Superior temporal gyrus (tissue), 1 donor: Measurements from ENCODE around the gene SNRPN.
A peak's percentile ranks its signal among the peaks of the same experiment; 100 is the strongest.
"Not testable (repeated sequence)": the region's sequence is repeated elsewhere in the genome, so short reads cannot be mapped to it uniquely, and the experiment has no call there.

Experiments
- DNase-seq: peaks from one replicate; pipeline ENCODE4 v3.0.0-alpha.2; 2016; ENCODE audit errors: extremely low spot score

The SNRPN gene

DNA sequence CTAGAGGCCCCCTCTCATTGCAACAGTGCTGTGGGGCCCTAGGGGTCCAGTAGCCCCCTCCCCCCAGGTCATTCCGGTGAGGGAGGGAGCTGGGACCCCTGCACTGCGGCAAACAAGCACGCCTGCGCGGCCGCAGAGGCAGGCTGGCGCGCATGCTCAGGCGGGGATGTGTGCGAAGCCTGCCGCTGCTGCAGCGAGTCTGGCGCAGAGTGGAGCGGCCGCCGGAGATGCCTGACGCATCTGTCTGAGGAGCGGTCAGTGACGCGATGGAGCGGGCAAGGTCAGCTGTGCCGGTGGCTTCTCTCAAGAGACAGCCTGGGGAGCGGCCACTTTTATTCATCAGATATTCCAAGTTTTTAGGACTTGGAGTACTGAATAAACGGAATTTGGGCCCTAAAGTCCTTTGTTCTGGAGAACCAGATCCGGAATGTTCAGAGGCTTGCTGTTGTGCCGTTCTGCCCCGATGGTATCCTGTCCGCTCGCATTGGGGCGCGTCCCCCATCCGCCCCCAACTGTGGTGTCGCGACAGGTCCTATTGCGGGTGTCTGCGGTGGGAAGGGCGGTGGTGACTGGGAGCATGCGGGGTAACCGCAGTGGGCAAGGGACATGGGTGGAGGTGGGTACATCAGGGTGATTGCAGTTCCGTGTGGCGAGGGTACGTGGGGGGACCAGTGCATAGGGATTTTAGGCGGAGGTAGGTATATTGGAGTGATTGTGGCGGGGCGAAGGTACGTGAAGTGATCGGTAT lies at the start of gene SNRPN, which contains the start of gene SNURF:
Gene SNRPN (plus strand): TSS at position 205 of the 748 bp plus-strand sequence. CDS start 19,467 bp downstream, outside the sequence.
Gene SNURF (plus strand): TSS at position 205 of the 748 bp plus-strand sequence. CDS start 62 bp downstream, at position 267.
- DNase-seq: peak; percentile 64

- DNase-seq: no peak
Observed at GRCh38 chr15:24916305-24917009, 38.3 kb upstream of the SNRPN start.

- no peak for DNase-seq
Observed at GRCh38 chr15:24917431-24917830, 37.4 kb upstream of the SNRPN start.

- DNase-seq: no peak
Observed at GRCh38 chr15:24919446-24919845, 35.3 kb upstream of the SNRPN start.

- not testable (repeated sequence) for DNase-seq
Observed at GRCh38 chr15:24922781-24923180, 32.0 kb upstream of the SNRPN start.

DNA sequence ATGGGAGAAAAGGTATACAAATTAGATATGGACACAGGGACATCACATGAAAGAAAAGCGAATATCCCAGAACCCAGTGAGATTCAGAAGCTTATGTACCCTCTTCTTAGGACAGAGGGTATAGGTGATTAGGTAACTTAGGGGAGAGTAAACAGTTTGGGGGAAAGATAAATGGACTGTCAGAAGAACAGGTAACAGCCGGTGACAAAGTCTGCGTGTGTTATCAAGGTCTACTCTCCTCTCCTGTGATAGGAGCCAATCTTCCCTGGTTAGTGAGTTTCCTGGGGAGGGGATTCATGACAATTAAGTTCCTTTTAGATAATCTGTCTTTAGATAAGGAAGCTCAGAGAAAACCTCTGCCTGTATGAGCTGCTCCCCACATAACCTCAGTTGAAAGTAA lies 30.6 kb upstream of the SNRPN start:
- DNase-seq: no peak

DNA sequence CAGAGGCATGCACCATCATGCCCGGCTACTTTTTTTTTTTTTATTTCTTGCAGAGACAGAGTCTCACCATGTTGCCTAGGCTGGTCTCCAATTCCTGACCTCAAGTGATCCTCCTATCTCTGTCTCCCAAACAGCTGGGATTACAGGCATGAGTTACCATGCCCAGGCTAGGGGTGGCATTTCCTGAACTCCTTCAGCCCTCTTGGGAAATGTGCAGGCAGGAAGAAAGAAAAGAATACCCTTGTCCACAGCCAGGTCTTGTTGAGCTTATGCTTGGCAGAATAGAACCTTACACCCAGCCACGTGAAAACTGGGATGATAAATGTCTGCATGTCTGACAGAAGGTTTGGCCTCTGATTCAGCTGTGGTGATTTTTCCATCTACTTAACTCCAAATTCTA lies 30.2 kb upstream of the SNRPN start:
- DNase-seq: no peak

DNA sequence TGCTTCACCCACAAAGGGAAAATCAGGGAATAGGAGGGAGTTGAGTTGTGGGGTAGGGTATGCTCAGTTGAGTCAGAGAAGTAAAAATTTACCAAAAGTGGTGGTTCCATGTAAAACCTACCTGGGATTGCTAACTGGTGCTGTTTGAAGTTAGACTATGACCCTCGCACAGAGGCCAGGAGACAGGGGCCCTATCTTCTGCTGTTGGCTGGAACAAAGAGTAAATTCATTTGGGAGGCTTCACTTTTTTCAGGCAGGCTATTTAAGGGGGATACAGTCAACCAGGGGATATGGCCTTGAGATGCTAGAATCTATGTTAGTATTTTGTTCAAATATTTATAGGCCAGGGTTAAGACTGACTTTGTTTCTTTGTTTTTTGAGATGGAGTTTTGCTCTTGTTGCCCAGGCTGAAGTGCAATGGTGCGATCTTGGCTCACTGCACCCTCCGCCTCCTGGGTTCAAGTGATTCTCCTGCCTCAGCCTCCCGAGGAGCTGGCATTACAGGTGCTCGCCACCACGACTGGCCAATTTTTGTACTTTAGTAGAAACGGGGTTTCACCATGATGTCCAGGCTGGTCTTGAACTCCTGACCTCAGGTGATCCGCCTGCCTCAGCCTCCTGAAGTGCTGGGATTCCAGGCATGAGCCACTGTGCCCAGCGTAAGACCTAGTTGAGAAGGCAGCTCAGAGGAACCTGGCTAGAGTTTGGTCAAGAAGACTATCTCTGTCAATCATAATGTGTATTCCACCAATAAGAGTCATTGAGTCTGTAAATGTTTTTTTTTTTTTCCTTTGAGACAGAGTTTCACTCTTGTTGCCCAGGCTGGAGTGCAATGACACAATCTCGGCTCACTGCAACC lies 22.7 kb upstream of the SNRPN start:
- DNase-seq: not testable (repeated sequence)

- no peak for DNase-seq
Observed at GRCh38 chr15:24933716-24934115, 21.1 kb upstream of the SNRPN start.

DNA sequence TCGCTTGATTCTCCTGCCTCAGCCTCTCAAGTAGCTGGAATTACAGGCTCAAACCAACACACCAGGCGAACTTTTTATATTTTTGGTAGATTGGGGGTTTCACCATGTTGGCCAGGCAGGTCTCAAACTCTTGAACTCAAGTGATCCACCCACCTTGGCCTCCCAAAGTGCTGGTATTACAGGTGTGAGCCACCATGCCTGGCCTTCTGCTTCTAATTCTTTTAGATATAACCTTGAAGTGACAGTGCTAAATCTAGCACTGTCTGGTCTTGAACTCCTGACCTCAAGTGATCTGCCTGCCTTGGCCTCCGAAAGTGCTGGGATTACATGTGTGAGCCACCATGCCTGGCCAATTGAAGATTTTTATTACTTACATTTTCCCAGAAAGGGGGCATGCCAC lies 16.6 kb upstream of the SNRPN start:
- not testable (repeated sequence) for DNase-seq

- peak; percentile 28 for DNase-seq
Observed at GRCh38 chr15:24940236-24940635, 14.6 kb upstream of the SNRPN start.

GRCh38 chr15:24943361-24943760 lies 11.4 kb upstream of the SNRPN start:
- DNase-seq: no peak

GRCh38 chr15:24944954-24945353 lies 9.8 kb upstream of the SNRPN start:
- DNase-seq: no peak

DNA sequence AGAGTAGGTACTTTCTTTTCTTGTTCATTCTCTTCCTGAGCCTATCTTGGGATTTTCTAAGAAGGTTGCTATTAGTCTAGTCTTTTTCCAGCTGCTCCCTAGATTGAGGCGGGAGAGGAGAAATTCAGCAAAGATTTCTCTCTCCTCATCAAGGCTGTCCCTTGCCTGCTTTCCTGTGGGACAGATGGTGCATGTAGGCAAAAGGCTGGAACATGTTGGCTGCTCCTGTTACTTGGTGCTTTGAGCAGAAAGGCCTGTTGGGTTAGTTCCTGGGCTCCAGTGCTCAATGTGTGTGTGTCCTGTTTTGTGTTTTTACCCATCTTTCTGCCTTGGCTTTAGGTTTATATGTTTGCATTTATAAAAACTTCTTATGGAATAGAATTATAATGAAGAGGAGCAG lies 9.1 kb upstream of the SNRPN start:
- no peak for DNase-seq

DNA sequence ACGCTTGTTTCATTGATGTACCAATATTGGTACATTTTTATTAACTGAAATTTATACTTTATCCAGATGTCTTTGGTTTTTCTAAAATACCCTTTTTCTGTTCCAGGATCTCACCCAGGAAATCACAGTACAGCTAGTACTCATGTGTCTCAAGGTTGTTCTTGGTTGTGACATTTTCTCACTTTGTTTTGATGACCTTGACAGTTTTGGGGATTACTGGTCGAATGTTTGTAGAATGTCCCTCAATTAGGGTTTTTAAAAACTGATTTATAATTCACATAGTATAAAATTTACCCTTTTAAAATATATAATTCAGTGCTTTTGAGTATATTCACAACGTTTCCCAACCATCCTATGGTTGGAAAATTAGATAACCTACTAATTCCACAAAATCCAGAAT lies 6.3 kb upstream of the SNRPN start:
- DNase-seq: no peak

GRCh38 chr15:24955531-24955921 lies 739 bp downstream of the SNRPN start:
- DNase-seq: no peak

DNA sequence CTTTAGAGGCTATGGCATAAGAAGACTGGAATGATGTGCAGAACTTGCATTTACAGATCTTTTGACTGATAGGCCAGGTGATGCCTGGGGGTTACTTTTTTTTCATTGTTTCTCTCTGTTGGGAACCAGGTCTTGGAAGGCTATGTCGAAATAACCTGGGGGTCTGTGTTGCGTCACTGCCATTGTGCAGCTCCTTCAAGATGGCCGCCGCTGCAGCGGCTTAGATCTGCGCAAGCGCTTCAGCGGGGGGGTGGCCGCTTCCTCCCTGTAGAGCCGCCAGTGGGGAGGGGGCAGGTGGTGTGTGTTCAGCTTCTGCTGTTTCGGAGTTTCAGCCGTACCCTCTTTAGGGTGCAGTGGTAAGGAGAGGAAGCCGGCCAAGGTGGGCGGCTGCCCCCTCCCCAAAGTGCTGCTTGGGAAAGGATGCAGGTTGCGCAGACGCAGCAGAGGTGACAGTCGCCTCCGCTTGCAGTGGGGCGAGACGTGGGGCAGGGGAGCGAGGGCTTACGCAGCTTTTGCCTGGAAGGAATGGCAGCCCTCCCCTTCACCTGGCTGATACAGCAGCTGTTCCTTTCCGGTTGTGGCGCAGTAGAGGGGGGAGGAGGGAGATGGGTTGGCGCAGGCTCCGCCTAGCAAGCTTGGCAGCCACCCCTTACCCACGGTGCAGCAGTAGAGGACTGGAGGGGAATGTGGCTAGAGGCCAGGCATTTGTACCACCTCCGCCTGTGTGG lies 1.5 kb downstream of the SNRPN start:
- DNase-seq: peak; percentile 83

DNA sequence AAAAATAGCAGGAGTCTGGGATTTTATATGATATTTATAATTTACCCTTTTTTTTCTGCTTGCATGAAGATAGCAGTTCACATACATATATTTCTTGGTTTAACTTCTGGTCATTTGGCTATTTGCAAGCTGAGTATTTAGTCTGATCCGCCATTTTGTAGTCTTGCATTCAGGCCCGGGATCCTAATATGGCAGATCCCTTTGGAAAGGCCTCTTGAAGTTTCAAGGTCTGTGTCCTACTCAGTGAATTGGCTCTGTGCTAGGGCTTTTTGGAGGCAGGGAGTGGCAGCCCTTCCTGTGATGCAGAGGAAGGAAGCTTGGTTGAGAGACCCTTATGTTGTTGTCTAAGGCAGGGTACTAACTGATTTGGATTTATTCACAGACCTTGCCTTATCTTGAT lies 2.9 kb downstream of the SNRPN start:
- no peak for DNase-seq

DNA sequence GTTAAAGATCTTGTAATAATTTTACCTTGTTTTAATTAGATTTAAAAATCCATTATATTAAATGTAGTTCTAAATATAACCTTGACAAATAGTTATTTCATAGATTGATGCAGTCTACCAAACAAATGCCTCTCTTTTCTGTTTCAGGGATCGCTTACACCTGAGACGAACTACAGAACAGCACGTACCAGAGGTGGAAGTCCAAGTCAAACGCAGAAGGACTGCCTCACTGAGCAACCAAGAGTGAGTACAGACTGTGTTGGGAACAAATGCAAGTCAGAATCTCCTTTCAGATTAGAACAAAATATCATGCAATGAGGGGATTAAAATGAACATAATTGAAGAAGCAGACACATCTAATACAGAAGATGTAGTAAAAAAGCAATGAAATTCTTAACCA lies 7.2 kb downstream of the SNRPN start:
- DNase-seq: no peak

DNA sequence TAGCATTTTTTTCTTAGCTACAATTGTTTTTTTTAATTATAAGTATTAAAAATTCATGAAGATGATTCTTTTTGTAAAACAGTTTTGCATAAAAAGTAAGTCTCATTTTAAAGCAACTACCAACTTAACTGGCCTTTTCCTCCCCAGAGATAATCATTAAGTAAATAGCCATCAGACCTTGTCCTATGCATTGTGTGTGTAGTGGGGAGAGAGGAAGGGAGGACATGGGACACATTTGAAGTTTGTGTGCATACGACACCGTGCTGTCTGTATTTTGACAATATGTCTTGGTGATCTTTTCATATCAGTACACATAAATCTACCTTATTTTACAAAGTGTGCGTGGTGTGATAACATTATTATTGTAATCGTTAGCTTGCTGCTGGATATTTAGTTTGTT lies 8.1 kb downstream of the SNRPN start:
- DNase-seq: no peak

DNA sequence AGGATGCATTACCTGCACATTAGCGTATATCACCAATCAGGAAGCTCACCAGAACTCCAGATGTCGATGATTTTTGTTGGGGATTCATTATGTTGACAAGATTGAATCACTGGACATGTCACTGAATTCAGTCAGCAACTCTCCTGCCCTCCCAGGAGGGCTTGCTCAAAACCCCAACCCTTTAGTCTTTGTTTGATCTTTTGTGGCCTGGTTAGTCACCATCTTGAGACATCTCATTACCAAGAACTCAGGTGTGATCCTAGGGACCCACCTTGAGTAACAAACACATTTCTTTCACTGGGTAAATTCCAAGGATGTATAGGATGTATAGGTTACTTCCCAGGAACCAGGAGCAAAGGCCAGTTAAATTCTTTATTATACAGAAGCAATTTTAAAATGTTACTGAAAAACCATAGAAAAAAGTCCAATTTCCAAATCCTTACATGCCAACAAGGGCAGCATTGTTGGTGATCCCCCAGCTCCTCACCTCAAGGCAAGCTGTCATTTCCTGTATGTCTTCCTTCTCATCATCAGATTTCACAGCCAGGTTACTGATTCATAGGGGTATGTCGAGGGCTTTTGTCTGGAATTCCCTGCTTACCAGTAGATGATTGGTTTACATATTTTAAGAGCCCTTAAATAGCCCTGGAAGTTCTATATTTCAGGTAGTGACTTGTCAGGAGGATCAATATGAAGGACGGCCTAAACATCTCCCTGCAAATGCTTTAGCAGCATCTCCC lies 11.7 kb downstream of the SNRPN start:
- no peak for DNase-seq
